Esophagus muscularis mucosa (tissue), 4 donors: Measurements from ENCODE around the gene PRKAR2A.

Experiments used
- CTCF ChIP-seq, 3 experiments: fragments of 200-600 bp in 2 of 3; fragments of 450-650 bp in 1 of 3; sonication (generic) in 2 of 3; IDR thresholded peaks; one replicate each; pipeline ENCODE4 v1.5.1; 2017 to 2019; ENCODE audit warnings: antibody characterized with exemption in 3 of 3, mild to moderate bottlenecking in 2 of 3, moderate library complexity in 1 of 3
- EP300 ChIP-seq: sonication (generic); formaldehyde crosslinking; IDR thresholded peaks from one replicate; pipeline ENCODE4 v1.6.1; 2017; ENCODE audit warnings: antibody characterized with exemption
- POLR2A ChIP-seq: fragments of 450-650 bp; IDR thresholded peaks from one replicate; pipeline ENCODE4 v1.6.1; 2017; ENCODE audit warnings: antibody characterized with exemption, moderate library complexity, mild to moderate bottlenecking, low read depth

- no peak for TF ChIP-seq CTCF (IDR thresholded peaks at IDR 0.05)
- TF ChIP-seq POLR2A = no peak
- TF ChIP-seq EP300 = no peak
These were observed 26.9 kb downstream of the PRKAR2A start for GRCh38 chr3:48820612-48821324.
